Measurements from ENCODE around the gene BRD3OS.

GRCh38 chr9:134056483-134057306, 31.4 kb downstream of the BRD3OS start:
- TF ChIP-seq RAD21 (IDR thresholded peaks at IDR 0.05; ENCODE audit: low read length) (no peak), USF2 (IDR thresholded peaks at IDR 0.05; ENCODE audit: borderline replicate concordance, low read depth, low read length) (no peak), CHD2 (IDR thresholded peaks at IDR 0.05; ENCODE audit: low read length, partially characterized antibody) (no peak), EP300 (IDR thresholded peaks at IDR 0.05; ENCODE audit: borderline replicate concordance in 1 of 2, low read depth in 1 of 2, low read length in 1 of 2) (no peak)
- TF ChIP-seq, protein P1, sequence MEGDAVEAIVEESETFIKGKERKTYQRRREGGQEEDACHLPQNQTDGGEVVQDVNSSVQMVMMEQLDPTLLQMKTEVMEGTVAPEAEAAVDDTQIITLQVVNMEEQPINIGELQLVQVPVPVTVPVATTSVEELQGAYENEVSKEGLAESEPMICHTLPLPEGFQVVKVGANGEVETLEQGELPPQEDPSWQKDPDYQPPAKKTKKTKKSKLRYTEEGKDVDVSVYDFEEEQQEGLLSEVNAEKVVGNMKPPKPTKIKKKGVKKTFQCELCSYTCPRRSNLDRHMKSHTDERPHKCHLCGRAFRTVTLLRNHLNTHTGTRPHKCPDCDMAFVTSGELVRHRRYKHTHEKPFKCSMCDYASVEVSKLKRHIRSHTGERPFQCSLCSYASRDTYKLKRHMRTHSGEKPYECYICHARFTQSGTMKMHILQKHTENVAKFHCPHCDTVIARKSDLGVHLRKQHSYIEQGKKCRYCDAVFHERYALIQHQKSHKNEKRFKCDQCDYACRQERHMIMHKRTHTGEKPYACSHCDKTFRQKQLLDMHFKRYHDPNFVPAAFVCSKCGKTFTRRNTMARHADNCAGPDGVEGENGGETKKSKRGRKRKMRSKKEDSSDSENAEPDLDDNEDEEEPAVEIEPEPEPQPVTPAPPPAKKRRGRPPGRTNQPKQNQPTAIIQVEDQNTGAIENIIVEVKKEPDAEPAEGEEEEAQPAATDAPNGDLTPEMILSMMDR (IDR thresholded peaks at IDR 0.05) = no peak
